ENCODE data around the gene SLC25A1. TPM values are rescaled to one million over a fixed set of nuclear protein-coding genes. Genes with fewer than 3 reads are reported as not detected.

Gene SLC25A1
- total RNA-seq, 1 experiment from 2014 or later, result 120 TPM

DNA sequence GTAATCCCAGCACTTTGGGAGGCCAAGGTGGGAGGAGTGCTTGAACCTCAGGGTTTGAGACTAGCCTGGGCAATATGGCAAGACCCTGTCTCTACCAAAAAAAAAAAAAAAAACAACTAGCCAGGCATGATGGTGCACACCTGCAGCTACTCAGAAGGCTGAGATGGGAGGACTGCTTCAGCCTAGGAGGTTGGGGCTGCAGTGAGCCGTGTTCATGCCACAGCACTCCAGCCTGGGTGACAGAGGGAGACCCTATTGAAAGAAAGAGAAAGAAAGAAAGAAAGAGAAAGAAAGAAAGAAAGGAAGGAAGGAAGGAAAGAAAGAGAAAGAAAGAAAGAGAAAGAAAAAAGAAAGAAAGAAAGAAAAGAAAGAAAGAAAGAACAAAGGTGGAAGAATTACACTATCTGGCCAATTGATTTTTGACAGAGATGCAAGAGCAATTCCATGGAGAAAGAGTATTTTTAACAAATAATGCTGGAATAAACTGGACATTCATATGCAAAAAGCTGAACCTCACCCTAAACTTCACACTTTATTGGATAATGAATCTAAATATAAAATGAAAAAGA, 33.9 kb upstream of the SLC25A1 start:
- no peak overlapping the region for H3K4me3 Mint-ChIP-seq (ENCODE audit: low read depth, unreplicated experiment)
- intact Hi-C loops (cut with micrococcal nuclease; ENCODE audit: unreplicated experiment), result no loop called here
- peaks cover 11% of the 10 kb centered on the region for H3K27me3 Mint-ChIP-seq (ENCODE audit: unreplicated experiment)
- no TSS peak for BruUV-seq (replicated peaks)
- H3K36me3 Mint-ChIP-seq (ENCODE audit: insufficient read depth, unreplicated experiment), result no peaks in the 10 kb centered on the region
- TF ChIP-seq, protein P1, sequence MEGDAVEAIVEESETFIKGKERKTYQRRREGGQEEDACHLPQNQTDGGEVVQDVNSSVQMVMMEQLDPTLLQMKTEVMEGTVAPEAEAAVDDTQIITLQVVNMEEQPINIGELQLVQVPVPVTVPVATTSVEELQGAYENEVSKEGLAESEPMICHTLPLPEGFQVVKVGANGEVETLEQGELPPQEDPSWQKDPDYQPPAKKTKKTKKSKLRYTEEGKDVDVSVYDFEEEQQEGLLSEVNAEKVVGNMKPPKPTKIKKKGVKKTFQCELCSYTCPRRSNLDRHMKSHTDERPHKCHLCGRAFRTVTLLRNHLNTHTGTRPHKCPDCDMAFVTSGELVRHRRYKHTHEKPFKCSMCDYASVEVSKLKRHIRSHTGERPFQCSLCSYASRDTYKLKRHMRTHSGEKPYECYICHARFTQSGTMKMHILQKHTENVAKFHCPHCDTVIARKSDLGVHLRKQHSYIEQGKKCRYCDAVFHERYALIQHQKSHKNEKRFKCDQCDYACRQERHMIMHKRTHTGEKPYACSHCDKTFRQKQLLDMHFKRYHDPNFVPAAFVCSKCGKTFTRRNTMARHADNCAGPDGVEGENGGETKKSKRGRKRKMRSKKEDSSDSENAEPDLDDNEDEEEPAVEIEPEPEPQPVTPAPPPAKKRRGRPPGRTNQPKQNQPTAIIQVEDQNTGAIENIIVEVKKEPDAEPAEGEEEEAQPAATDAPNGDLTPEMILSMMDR (IDR thresholded peaks at IDR 0.05; ENCODE audit: unreplicated experiment), result no peak
- no peak for DNase-seq
- no peaks in the 10 kb centered on the region for H3K9me3 Mint-ChIP-seq (ENCODE audit: low read depth, unreplicated experiment)
- no peak overlapping the region for H3K27ac Mint-ChIP-seq (ENCODE audit: unreplicated experiment)
- H3K4me1 Mint-ChIP-seq (ENCODE audit: low read depth, unreplicated experiment), result no peaks in the 10 kb centered on the region
- CTCF ChIA-PET, result no interaction called here

DNA sequence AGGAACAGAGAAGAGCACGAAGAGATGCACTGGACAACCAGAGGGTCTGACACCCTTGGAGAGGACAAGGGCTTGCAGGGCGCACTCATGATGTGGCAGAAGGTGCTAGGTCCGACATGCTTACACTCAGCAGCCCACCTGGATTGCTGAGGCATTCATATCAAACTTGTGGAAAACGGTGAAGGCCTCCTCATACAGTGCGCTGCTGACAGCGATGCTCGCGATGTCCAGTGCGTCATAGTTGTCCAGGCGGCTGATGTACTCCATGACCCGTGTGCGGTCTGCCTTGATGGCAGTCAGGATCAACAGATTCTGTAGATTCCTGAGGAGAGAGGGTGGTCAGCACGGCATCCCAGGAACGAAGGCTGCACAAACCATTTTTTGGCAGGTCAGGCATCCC, 31.7 kb upstream of the SLC25A1 start:
- Mint-ChIP-seq H3K4me3 (ENCODE audit: low read depth, unreplicated experiment) (no peak overlapping the region), H3K4me1 (ENCODE audit: low read depth, unreplicated experiment) (no peaks in the 10 kb centered on the region), H3K36me3 (ENCODE audit: insufficient read depth, unreplicated experiment) (no peaks in the 10 kb centered on the region), H3K27me3 (ENCODE audit: unreplicated experiment) (peaks cover 11% of the 10 kb centered on the region), H3K9me3 (ENCODE audit: low read depth, unreplicated experiment) (no peaks in the 10 kb centered on the region), H3K27ac (ENCODE audit: unreplicated experiment) (no peak overlapping the region)
- no peak for DNase-seq
- CTCF ChIA-PET, result no interaction called here
- TF ChIP-seq, protein P1 (IDR thresholded peaks at IDR 0.05; ENCODE audit: unreplicated experiment), result no peak
- intact Hi-C loops (cut with micrococcal nuclease; ENCODE audit: unreplicated experiment), result no loop called here
- no TSS peak for BruUV-seq (replicated peaks)

DNA sequence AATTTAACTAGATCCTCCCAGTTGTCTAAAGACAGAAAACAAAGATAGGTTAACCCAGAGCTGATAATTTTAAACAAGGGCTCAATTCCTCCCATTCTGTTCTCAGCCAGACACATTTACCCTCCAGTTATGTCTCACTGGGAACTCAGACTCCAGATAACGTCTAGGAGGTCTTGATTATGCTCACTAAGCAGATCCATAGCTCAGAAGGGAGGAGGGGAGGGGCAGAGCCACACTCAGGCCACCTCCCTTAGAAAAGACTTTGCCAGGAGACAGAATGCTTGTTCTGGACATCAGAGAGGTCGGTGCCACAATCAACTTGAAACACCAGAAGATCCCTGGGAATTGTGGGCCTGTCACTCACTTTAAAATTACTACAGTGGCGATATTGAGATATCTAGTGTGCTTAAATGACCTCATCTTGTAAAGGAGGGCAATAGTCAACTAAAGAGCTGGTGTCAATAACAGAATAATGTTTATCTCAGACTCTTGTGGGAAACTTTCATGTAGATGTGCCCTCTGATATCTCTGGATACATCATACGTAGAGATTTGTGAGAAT, 29.8 kb upstream of the SLC25A1 start:
- CTCF ChIA-PET, result no interaction called here
- Mint-ChIP-seq H3K27ac (ENCODE audit: unreplicated experiment) (no peak overlapping the region), H3K4me3 (ENCODE audit: low read depth, unreplicated experiment) (no peak overlapping the region), H3K9me3 (ENCODE audit: low read depth, unreplicated experiment) (no peaks in the 10 kb centered on the region), H3K27me3 (ENCODE audit: unreplicated experiment) (peaks cover 24% of the 10 kb centered on the region), H3K36me3 (ENCODE audit: insufficient read depth, unreplicated experiment) (no peaks in the 10 kb centered on the region), H3K4me1 (ENCODE audit: low read depth, unreplicated experiment) (no peaks in the 10 kb centered on the region)
- no TSS peak for BruUV-seq (replicated peaks)
- TF ChIP-seq, protein P1 (IDR thresholded peaks at IDR 0.05; ENCODE audit: unreplicated experiment), result no peak
- intact Hi-C loops (cut with micrococcal nuclease; ENCODE audit: unreplicated experiment), result no loop called here
- DNase-seq, result no peak

DNA sequence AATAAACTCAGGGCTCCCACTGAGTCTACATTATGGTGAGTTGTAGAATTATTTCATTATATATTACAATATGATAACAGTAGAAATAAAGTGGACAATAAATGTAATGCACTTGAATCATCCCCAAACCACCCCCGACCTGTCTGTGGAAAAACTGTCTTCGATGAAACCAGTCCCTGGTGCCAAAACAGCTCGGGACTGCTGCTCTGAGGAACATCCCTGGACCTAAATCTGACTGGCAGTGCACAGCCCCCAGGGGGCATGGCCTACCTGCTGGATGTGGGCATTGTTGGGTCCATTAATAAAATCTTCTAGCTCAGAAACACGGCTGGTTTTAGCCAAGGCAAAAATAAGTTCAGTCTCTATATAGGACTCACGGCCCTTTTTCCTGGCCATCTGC, 29.3 kb upstream of the SLC25A1 start:
- TF ChIP-seq, protein P1 (IDR thresholded peaks at IDR 0.05; ENCODE audit: unreplicated experiment), result no peak
- peaks cover 28% of the 10 kb centered on the region for H3K27me3 Mint-ChIP-seq (ENCODE audit: unreplicated experiment)
- no TSS peak for BruUV-seq (replicated peaks)
- H3K4me1 Mint-ChIP-seq (ENCODE audit: low read depth, unreplicated experiment), result no peaks in the 10 kb centered on the region
- H3K9me3 Mint-ChIP-seq (ENCODE audit: low read depth, unreplicated experiment), result no peaks in the 10 kb centered on the region
- no peak overlapping the region for H3K27ac Mint-ChIP-seq (ENCODE audit: unreplicated experiment)
- no peak for DNase-seq
- CTCF ChIA-PET, result no interaction called here
- intact Hi-C loops (cut with micrococcal nuclease; ENCODE audit: unreplicated experiment), result no loop called here
- H3K4me3 Mint-ChIP-seq (ENCODE audit: low read depth, unreplicated experiment), result no peak overlapping the region
- no peaks in the 10 kb centered on the region for H3K36me3 Mint-ChIP-seq (ENCODE audit: insufficient read depth, unreplicated experiment)
